WTC11 (cell line): ENCODE measurements around the gene XRCC5.

Experiments used
- ATF1 ChIP-seq: sonication (generic); formaldehyde crosslinking; IDR thresholded peaks from 2 replicates; pipeline ENCODE4 v1.8.1; 2023; ENCODE audit warnings: mild to moderate bottlenecking, moderate library complexity, missing genetic modification reagents
- CBFB ChIP-seq: sonication (generic); formaldehyde crosslinking; IDR thresholded peaks from 2 replicates; pipeline ENCODE4 v1.8.1; 2022; ENCODE audit warnings: mild to moderate bottlenecking, low read depth, missing genetic modification reagents
- FOXK1 ChIP-seq: sonication (generic); formaldehyde crosslinking; IDR thresholded peaks from 2 replicates; pipeline ENCODE4 v1.8.0; 2022; ENCODE audit warnings: mild to moderate bottlenecking, moderate library complexity, missing genetic modification reagents
- GABPB1 ChIP-seq: sonication (generic); formaldehyde crosslinking; IDR thresholded peaks from 2 replicates; pipeline ENCODE4 v1.8.1; 2023; ENCODE audit warnings: mild to moderate bottlenecking, missing genetic modification reagents
- JAZF1 ChIP-seq: fragments of 250-450 bp; sonication (Bioruptor Pico); IDR thresholded peaks from 2 replicates; pipeline ENCODE4 v1.9.0; 2021; ENCODE audit warnings: moderate library complexity, mild to moderate bottlenecking, inconsistent platforms
- SP1 ChIP-seq: sonication (generic); formaldehyde crosslinking; conservative IDR thresholded peaks from 2 replicates; pipeline ENCODE4 v1.8.1; 2022; ENCODE audit warnings: missing genetic modification reagents
- TEAD4 ChIP-seq: sonication (generic); formaldehyde crosslinking; IDR thresholded peaks from 2 replicates; pipeline ENCODE4 v1.8.0; 2022; ENCODE audit warnings: mild to moderate bottlenecking, missing genetic modification reagents
- ZNF219 ChIP-seq: sonication (generic); formaldehyde crosslinking; IDR thresholded peaks from 2 replicates; pipeline ENCODE4 v1.8.0; 2023; ENCODE audit warnings: missing genetic modification reagents, mild to moderate bottlenecking, borderline replicate concordance
- ZNF423 ChIP-seq: fragments of 250-450 bp; sonication (Bioruptor Pico); IDR thresholded peaks from 2 replicates; pipeline ENCODE4 v2.1.2; 2022; ENCODE audit warnings: mild to moderate bottlenecking, moderate library complexity
- TF ChIP-seq, protein P1 (sequence below): fragments of 200-600 bp; IDR thresholded peaks from 2 replicates; pipeline ENCODE4 v1.8.0; 2022; ENCODE audit warnings: antibody characterized with exemption
- TF ChIP-seq, protein P2 (sequence below): fragments of 250-450 bp; sonication (Bioruptor Pico); IDR thresholded peaks from 2 replicates; pipeline ENCODE4 v1.9.0; 2021; ENCODE audit warnings: moderate library complexity, mild to moderate bottlenecking, inconsistent platforms, borderline replicate concordance
- TF ChIP-seq, protein P3 (sequence below): sonication (generic); formaldehyde crosslinking; IDR thresholded peaks from 2 replicates; pipeline ENCODE4 v1.8.0; 2022; ENCODE audit warnings: mild to moderate bottlenecking, missing genetic modification reagents
- TF ChIP-seq, protein P4 (sequence below): sonication (generic); formaldehyde crosslinking; IDR thresholded peaks from 2 replicates; pipeline ENCODE4 v1.8.1; 2023; ENCODE audit warnings: mild to moderate bottlenecking, moderate library complexity, missing genetic modification reagents
- TF ChIP-seq, protein P5 (sequence below): sonication (generic); formaldehyde crosslinking; IDR thresholded peaks from 2 replicates; pipeline ENCODE4 v1.8.0; 2023; ENCODE audit warnings: missing genetic modification reagents

DNA sequence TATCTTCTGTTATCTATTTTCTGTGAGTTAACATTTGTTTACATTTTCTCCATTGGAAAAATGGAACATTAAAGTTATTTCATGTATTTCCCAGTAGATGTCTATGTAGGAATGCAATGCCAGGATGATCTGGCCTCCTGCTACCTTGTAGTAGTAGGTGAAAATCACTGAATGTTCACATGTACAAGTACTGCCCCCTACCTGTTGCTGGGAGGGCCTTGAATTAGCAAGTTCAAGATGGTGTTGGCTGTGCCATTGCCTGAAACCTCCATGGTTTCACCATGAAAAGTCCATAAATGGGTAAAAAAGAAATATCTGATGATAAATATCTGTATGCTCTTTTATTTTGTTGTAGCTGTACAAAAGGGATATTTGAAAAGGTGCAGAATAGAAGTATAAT lies 30.7 kb downstream of the XRCC5 start:
- TF ChIP-seq, protein P1, sequence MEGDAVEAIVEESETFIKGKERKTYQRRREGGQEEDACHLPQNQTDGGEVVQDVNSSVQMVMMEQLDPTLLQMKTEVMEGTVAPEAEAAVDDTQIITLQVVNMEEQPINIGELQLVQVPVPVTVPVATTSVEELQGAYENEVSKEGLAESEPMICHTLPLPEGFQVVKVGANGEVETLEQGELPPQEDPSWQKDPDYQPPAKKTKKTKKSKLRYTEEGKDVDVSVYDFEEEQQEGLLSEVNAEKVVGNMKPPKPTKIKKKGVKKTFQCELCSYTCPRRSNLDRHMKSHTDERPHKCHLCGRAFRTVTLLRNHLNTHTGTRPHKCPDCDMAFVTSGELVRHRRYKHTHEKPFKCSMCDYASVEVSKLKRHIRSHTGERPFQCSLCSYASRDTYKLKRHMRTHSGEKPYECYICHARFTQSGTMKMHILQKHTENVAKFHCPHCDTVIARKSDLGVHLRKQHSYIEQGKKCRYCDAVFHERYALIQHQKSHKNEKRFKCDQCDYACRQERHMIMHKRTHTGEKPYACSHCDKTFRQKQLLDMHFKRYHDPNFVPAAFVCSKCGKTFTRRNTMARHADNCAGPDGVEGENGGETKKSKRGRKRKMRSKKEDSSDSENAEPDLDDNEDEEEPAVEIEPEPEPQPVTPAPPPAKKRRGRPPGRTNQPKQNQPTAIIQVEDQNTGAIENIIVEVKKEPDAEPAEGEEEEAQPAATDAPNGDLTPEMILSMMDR, result peak; percentile 31; the same call in 1 of the 2 replicates
- TF ChIP-seq, protein P2, sequence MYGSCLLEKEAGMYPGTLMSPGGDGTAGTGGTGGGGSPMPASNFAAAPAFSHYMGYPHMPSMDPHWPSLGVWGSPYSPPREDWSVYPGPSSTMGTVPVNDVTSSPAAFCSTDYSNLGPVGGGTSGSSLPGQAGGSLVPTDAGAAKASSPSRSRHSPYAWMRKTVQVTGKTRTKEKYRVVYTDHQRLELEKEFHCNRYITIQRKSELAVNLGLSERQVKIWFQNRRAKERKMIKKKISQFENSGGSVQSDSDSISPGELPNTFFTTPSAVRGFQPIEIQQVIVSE (CRISPR knock-in tag), result no peak
- TF ChIP-seq, protein P3, sequence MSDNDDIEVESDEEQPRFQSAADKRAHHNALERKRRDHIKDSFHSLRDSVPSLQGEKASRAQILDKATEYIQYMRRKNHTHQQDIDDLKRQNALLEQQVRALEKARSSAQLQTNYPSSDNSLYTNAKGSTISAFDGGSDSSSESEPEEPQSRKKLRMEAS (CRISPR knock-in tag), result no peak
- TF ChIP-seq ZNF423 (CRISPR knock-in tag) (no peak), CBFB (CRISPR knock-in tag) (no peak), SP1 (no peak), GABPB1 (CRISPR knock-in tag) (no peak), ATF1 (CRISPR knock-in tag) (no peak), JAZF1 (CRISPR knock-in tag) (no peak), FOXK1 (CRISPR knock-in tag) (no peak), TEAD4 (CRISPR knock-in tag) (no peak), ZNF219 (CRISPR knock-in tag) (no peak)
- TF ChIP-seq, protein P4, sequence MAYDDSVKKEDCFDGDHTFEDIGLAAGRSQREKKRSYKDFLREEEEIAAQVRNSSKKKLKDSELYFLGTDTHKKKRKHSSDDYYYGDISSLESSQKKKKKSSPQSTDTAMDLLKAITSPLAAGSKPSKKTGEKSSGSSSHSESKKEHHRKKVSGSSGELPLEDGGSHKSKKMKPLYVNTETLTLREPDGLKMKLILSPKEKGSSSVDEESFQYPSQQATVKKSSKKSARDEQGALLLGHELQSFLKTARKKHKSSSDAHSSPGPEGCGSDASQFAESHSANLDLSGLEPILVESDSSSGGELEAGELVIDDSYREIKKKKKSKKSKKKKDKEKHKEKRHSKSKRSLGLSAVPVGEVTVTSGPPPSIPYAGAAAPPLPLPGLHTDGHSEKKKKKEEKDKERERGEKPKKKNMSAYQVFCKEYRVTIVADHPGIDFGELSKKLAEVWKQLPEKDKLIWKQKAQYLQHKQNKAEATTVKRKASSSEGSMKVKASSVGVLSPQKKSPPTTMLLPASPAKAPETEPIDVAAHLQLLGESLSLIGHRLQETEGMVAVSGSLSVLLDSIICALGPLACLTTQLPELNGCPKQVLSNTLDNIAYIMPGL (CRISPR knock-in tag), result no peak
- TF ChIP-seq, protein P5, sequence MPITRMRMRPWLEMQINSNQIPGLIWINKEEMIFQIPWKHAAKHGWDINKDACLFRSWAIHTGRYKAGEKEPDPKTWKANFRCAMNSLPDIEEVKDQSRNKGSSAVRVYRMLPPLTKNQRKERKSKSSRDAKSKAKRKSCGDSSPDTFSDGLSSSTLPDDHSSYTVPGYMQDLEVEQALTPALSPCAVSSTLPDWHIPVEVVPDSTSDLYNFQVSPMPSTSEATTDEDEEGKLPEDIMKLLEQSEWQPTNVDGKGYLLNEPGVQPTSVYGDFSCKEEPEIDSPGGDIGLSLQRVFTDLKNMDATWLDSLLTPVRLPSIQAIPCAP, result no peak
